GM19240 (cell line): ENCODE measurements around the gene CMTM4.
"Not testable (repeated sequence)": the region's sequence is repeated elsewhere in the genome, so short reads cannot be mapped to it uniquely, and the experiment has no call there.

Experiments
- DNase-seq: peaks from one replicate; pipeline ENCODE4 v3.0.0; 2011; ENCODE audit warnings: low spot score; ENCODE audit not compliant: insufficient read length

CMTM4 gene

GRCh38 chr16:66649167-66649566 is 47.4 kb downstream of the CMTM4 start:
- no peak for DNase-seq

DNA sequence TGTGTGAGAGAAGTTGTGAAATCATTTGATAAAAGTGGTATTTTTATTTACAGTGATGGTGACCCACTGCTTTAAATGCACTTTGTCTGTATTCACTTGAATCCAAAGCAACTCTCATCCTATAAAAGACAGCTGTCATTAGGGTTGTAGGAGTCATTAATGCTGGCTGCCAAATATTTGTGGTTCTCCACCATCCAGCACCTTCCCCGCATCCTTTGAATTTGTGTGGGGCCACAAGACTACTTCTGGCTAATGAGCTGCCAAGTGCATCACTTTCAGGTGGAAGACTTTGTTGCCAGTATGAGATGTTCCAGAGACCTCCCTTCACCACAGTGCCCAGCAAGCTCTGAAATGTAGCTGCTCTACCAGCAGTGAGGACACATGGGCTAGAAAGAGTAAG is 48.7 kb downstream of the CMTM4 start:
- no peak for DNase-seq

DNA sequence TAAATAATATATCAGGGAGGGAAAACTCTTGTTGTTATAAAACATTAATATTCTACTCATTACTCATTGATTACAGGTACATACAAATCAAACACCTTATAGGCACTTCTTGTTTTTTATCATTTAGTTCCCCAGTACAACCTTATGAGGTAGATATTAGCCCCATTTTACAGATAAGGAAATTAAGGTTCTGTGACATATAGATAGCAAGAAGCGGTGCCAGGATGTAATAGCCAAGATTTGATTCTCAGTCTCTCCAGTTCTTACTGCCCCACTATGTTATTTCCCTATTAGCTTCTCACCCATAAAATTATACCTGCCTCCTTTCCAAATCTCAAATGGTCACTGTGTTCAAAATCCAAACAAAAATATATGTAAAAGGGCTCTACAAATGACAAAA is 55.2 kb downstream of the CMTM4 start:
- no peak for DNase-seq

- DNase-seq = no peak
These were observed 55.7 kb downstream of the CMTM4 start for GRCh38 chr16:66640724-66641314.

GRCh38 chr16:66639091-66639885 is 57.3 kb downstream of the CMTM4 start:
- DNase-seq = no peak

GRCh38 chr16:66637806-66638205 is 58.7 kb downstream of the CMTM4 start:
- no peak for DNase-seq

DNA sequence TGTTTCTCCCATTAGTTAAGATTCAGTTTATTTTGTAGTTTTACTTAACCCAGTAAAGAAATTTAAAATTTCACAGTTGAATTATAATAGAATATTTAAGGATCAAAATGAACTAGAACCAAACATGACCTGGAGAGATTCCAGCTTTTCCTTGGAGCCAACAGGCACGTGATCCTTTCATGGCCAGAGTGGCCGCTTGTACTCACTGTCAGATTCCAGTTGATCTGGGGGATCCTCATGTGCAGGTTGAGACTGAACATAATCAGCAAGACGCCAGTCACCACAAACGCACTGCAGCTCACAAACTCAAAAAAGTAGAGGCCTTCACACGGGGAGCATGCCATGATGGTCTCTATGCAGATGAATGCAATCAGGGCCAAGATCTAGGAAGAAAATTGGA is 60.3 kb downstream of the CMTM4 start:
- DNase-seq = no peak

- no peak for DNase-seq
These were observed 61.1 kb downstream of the CMTM4 start for GRCh38 chr16:66635406-66635805.

DNA sequence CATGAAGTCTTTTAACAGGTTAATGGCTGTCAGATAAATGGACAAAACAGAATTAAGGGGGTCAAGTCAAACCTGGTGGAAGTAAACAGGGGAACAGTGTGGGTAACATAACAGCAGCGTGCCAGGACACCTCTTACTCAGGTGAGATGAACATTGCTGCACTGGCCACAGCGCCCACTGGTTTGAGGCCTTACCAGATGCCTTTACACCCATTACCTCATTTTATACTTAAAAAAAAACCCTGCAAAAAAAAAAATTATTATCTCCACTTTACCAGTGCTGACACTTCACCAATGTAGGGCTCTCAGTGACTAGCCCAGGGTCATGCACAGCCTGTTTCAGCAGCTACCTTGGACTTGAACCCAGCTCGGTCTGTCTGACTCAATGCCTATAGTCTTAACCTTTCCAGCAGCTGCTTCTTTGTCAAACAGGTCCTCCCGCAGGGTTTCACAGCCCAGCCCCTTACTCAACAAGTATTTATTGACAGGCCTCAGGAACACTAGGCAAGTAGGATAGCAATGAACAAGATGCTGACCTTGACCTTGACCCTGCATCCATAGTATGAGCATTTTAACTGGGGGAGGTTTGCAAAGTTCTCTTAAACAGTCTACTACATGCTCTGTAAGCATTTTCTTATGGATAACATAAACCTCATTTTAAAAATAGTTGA is 61.9 kb downstream of the CMTM4 start:
- DNase-seq = no peak

GRCh38 chr16:66631558-66631957 is 65.0 kb downstream of the CMTM4 start:
- DNase-seq = not testable (repeated sequence)

DNA sequence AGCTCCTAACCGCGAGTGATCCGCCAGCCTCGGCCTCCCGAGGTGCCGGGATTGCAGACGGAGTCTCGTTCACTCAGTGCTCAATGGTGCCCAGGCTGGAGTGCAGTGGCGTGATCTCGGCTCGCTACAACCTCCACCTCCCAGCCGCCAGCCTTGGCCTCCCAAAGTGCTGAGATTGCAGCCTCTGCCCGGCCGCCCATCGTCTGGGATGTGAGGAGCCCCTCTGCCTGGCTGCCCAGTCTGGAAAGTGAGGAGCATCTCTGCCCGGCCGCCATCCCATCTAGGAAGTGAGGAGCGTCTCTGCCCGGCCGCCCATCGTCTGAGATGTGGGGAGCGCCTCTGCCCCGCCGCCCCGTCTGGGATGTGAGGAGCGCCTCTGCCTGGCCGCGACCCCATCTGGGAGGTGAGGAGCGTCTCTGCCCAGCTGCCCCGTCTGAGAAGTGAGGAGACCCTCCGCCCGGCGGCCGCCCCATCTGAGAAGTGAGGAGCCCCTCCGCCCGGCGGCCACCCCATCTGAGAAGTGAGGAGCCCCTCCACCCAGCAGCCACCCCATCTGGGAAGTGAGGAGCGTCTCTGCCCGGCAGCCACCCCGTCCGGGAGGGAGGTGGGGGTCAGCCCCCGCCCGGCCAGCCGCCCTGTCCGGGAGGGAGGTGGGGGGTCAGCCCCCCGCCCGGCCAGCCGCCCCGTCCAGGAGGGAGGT is 65.8 kb downstream of the CMTM4 start:
- not testable (repeated sequence) for DNase-seq

- DNase-seq = no peak
These were observed 66.7 kb downstream of the CMTM4 start for GRCh38 chr16:66629856-66630255.

GRCh38 chr16:66627611-66628378 is 68.7 kb downstream of the CMTM4 start:
- not testable (repeated sequence) for DNase-seq

DNA sequence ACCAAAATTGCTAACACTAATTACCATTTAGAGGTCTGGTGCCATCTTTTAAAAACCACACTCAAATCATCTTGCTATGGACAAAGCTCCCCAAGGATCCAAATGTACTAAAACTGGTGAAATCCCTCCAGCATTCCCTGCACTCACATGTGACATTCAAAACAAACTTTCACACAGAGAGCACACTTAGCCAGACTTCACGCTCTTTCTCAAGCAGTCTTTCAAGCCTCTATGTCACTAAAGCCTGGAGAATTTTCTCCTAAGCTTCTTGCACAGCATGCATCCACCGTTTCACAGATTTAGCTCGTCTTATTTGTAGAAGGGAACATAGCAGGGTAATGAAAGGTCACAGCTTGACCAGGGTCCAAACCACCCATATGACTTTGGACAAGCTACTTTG is 72.8 kb downstream of the CMTM4 start:
- DNase-seq = no peak

DNA sequence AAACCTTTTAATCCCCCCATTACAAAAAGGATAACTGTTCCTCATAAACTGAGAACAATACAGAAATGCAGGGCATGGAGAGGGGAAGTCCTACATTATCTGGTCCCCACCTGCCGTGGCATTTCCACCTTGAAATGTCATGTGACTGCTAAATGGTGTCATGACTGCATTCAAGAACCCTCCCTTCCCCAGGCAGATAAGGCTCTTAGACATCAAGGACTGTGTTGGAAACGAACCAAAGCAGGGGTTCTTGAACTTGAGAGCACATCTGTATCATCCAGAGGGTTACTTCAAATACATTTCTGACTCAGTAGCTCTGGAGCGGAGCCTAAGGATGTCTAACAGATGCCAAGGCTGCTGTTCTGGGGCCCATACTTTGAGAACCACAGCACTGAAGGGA is 73.7 kb downstream of the CMTM4 start:
- no peak for DNase-seq

- no peak for DNase-seq
These were observed 74.6 kb downstream of the CMTM4 start for GRCh38 chr16:66621973-66622372.

DNA sequence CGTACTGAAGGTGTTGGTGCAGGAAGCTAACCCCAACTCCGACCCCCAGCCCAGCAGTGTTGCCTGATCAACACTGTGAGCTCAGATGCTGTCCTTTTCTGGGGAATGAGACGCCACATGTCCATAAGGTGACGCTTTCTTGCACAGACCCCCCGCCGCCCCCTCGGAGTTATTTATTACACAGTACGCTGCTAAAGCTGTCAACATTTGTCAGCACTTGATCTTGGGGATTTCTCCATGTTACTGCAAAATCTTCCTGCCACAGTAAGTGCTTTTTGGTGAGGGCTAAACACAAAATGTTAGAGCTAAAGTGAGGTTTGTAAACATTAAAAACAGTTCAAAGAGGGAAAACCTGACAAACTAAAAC is 76.1 kb downstream of the CMTM4 start:
- no peak for DNase-seq

DNA sequence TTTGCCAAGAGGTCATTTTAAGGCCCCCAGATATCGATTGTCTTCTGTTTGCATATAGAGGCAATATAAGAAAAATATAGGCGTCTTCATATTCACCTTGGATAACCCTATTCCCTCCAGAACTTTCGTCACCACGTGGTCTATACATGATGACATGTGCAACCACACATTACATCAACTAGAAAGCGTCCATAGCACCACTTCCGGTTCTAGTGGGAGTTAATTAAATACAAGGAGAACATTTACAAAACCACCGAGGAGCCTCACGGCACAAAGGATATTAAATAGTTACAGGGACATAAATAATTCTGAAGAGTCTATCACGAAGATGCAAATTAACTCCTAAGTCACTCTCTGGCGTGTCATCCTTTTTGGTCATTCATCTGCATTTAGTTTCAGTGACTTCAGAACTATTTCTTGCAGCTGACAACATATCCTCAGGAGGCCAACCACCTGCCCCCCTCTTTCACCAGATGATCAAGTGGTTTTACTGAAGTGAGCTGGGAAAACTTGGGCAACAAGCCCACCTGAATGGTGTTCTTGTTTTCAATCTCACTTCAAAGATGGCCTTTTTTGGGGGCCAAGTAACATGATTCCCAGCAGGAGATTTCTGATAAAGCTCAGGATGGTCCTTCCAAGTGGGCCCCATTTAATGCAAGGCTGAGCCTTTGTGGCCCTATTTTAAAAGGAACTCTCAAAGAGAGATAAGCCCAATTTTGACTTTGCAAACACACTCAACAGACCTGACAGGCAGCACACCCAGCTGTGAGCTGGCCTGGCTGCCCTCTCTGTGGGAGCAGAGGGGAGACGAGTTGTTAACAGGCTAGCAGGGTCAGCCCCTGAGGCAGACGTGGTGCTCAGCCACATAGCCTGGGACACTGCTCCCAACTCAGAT is 76.8 kb downstream of the CMTM4 start:
- DNase-seq = no peak

DNA sequence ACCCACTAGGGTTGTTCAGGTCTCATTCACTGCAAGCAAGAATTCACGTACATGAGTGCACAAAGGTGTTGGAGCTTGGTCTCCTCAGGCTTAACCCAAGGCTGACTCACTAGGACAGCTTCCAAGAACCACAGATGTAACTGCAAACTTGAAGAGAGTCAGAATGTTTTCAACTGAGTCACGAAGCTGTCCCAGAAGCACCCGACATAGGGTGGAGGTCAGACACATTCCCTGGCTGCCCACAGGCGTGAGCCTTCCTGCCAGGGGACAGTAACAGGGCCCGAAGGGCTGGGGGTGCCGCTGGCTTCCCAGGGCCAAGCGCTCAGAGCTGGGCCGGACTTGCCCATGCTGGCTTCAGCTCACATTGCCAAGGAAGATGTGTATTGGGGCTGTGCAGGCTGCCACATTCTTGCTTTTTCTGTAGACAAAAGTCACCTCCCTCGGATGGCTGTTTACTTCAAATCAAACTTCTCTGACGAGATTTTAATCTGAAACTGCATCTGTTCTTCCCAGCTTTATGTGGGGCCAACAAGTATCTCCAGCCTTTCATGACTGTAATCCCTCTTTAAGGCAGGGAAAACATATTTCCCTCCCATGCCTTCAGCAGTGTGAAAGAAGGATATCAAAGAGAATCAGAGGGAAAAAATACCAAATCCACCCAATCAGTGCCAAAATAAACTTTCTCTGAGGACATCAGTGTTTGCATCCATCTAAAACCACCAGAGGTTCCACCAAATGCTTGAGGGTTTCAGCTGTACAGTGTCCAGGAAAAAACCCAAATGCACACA is 77.8 kb downstream of the CMTM4 start:
- no peak for DNase-seq

DNA sequence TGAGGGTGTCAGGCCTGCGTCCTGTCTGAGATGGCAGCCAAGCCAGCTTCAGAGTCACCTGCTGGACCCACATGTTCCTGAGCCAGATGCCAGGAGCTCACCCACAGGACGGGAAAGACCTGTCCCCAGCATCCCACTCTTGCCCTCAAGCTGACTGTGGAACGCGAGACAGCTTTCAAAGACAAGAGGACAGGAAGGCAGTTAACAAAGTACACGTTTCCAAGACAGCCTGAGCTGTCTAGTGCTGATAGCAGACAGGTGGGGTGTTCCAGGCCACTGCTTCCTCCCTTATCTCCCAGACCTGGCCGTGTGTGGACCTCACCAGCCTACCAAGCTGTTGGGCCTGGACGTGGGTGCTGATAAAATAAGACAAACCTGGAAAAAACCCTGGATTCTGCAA is 78.8 kb downstream of the CMTM4 start:
- no peak for DNase-seq
